ENCODE results near the gene ARHGAP21.

DNA sequence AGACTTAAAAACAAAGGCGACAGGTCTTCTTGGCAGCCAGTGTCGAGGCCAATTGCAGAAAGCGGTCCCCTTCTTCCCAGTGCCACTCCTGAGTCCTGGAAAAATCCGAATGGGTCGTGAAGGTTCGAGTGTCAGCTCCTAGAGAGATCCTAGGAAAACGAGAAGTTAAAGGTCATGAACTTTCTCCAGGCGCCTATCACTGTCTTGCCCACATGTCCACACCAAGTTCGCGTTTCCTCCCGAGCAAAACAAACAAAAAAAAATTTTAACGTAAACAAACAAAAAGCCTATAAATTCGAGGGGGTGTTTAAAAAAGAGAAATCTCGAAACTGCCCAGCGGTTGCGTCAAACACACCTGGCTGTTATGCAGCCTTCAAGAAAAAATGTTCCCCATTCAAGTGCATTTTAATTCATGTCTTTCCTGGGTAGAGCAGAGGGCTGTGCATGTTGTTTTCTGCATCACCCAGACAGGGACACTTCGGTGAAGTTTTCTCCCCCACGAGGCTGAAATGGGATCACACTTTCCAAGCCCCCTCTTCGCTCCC is 1.5 kb downstream of the ARHGAP21 start:
- no peak for TF ChIP-seq CREB1 (CRISPR knock-in tag; IDR thresholded peaks at IDR 0.05; ENCODE audit: low read depth)
- no peak for TF ChIP-seq CTCF (conservative IDR thresholded peaks at IDR 0.05; ENCODE audit: low read depth in 2 of 2)
- TF ChIP-seq REST (IDR thresholded peaks at IDR 0.05; ENCODE audit: unreplicated experiment), result no peak
- TF ChIP-seq EZH2 (IDR thresholded peaks at IDR 0.05; ENCODE audit: low read depth, unreplicated experiment), result no peak
- no peak for TF ChIP-seq EZH2phosphoT487 (IDR thresholded peaks at IDR 0.05; ENCODE audit: unreplicated experiment)

Data from GM23338 (cell line).